HG02970 (cell line): ENCODE data around the gene LIX1L.

ENCODE experiments used
- ATAC-seq: cut with Tn5 transposase; IDR thresholded peaks from one replicate; pipeline ENCODE4 v1.9.1; 2021; ENCODE audit warnings: mild to moderate bottlenecking, moderate library complexity, moderate number of reproducible peaks; ENCODE audit not compliant: unreplicated experiment, low FRiP score

LIX1L gene

DNA sequence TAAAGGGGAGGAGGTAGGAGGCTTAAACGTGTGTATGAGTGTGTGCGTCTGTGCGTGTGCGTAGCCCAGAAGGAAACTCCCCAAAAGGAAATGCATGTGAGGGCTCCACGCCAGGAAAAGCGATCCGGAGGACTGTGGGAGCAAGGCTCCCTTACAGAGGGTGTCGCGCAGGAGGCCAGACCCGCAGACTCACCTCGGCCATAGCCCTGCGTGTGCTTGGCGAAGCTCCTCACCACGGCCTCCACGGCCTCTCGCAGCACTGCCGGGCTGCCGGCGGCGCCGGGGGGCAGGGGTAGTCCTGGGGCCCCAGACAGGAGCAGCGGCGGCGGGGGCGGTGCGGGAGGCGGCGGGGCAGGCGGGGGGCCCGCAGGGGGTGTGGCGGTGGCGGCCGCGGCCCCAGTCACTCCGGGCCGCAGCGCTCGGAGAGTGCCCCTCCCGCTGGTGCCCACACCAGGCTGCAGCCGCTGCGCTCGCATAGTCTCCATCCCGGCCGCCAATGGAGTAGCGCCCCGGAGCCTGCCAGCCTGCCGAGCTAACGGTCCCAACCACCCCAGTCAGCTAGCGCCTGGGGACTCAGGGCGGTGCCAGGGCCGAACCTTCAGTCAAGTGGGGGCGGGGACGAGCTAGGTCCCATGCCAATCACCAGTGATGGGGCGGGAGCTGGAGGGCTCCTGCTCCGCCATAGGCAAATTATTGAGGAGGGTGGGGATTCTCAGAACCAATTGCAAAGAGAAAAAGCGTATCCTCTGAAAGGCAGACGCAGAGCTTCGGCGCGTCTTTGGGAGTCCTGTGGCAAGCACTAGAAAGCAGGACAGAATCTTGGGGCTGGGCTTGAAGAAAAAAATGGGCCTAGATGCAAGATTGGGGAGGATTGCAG is at the start of gene LIX1L:
LIX1L (minus strand) TSS at position 575 of the 877 bp plus-strand sequence; CDS start at position 485, 90 bp downstream.
- ATAC-seq = peak; percentile 83

DNA sequence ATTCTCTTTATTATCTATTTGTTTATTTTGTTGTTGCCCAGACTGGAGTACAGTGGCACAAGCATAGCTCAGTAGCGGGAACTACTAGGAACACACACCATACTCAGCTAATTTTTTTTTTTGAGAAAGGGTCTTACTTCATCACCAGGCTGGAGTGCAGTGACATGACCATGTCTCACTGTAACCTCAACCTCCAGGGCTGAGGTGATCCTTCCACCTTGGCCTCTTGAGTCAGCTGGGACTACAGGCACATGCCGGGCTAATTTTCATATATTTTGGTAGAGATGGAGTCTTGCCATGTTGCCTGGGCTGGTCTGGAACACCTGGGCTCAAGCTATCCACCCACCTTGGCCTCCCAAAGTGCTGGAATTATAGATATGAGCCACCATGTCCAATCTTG is 43.9 kb upstream of the LIX1L start:
- no peak for ATAC-seq

DNA sequence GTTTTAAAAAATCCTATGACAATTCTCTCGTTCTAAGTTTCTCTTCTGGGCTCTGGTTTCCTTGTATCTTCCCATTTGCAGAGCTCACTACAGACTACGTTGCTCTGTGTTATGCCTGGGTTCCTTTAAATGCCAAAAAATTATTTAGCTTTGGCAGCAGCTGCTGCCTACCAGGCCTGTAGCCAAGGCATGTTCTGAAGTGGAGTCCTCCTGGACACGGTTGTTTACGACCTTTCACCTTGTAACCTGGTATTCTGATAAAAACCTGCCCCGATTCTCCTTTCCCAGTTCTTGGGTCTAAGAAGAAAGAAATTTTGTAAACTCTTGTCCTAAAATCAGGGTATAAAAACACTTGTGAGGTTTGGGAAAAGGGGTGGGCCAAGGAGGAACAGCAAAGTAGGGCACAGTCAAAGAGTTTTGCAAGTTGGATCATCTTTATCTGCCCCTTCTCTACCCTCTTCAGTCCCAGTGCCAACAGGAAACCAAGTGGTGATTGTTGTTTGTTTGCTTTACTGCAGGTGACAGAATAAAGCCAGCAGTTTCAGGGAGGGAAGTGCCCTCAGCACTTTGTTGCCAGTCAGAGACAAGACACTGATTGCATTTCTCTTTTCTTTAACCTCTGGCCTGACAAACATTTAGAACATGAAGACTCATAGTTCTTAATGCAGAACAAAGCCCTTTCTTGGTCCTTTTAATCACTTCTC is 41.7 kb upstream of the LIX1L start:
- ATAC-seq = no peak

DNA sequence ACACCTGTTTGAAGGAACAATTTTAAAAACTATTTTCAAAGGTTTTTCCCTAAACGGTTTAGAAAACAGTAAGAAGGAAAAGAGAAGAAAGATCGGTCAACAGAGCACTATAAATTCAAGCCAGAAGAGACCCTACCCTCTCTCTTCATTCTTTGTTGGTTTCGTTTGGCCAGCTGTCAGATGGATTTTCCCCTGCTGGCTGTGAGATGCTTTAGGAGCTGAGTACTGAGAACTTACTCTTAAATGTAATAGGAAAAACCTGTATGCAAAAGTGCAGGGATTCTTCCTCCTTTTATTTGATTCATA is 39.9 kb upstream of the LIX1L start:
- ATAC-seq = no peak

DNA sequence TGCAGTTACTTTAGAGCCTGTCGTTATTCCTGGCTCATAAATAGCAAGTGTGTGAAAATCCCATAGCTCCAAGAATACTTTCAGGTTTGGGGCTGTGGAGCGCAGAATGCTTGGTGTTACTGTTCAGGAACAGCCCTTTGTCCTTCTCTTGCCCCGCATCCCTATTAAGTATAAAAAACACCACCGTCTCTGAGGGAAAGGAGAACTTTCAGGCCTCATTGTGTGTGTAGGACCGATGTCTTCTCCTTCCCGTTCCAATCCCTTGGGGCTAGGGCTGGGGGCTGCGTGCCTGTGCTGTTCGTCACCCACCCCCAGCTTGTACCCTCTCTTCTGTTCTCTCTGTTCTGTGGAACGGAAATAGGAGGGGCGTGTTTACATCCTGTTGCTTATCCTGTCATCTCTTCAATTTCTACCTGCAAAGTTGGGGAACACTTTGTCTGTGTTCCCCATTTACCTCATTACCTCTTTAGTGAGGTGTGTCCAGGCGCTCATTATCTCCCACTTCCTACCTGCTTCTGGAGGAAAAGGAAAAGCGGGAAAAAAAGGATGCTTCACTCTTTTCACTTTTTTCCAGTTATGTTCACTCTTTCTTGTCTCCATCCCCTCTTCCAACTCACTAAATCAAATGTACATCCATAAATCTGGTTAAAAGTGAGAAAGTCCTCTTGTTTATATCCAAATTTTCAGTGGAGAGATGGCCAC is 39.4 kb upstream of the LIX1L start:
- no peak for ATAC-seq

DNA sequence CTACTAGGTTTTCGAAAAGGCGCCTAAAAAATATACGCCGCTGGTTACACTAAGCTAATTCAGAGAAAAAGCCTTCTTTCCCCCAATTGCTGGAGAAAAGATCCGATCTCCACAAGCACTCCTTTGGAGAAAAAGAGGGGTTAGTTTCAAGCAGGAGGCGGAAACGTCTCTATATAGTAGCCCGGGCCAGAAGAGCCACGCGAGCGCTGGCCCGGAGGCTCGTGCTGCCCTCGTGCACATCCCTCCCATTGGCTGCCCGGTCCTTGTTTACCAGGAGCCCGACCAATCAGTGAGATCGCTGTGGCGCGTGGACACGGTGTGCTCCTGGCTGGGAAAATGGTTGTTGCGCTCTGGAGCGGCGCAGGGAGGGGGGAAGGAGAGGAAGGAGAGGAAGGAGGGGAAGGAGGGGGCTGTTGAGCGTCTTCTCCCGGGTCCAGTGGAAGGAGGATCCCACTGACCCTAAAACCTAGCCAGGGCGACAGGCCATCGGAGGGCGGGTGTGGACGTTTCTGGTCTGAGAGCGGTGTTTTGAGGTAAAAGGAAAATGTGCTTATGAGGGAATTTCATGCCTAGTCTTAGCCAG is 38.7 kb upstream of the LIX1L start, which contains the start of gene TXNIP:
TXNIP (minus strand) TSS at position 147 of the 583 bp plus-strand sequence. CDS start 313 bp downstream, outside the sequence.
- peak; percentile 85 for ATAC-seq

DNA sequence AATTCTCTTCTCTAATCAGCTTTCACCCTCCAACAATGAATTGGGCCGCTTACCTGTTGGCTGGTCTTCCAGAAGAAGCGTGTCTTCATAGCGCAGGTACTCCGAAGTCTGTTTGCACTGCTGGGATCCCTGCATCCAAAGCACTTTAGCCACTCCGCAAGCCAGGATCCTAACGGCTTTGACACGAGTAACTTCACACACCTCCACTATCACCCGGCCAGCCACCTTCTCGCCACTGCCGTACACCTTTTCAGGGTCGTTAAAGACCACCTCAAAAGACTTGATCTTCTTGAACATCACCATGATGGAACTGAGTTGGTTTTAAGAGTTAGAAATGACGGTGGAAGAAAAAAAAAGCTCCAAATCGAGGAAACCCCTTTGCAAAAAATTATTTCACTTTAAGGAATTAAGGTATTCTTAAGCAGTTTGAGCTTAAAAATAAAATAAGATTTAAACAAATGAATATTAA is 38.2 kb upstream of the LIX1L start:
- ATAC-seq = no peak

DNA sequence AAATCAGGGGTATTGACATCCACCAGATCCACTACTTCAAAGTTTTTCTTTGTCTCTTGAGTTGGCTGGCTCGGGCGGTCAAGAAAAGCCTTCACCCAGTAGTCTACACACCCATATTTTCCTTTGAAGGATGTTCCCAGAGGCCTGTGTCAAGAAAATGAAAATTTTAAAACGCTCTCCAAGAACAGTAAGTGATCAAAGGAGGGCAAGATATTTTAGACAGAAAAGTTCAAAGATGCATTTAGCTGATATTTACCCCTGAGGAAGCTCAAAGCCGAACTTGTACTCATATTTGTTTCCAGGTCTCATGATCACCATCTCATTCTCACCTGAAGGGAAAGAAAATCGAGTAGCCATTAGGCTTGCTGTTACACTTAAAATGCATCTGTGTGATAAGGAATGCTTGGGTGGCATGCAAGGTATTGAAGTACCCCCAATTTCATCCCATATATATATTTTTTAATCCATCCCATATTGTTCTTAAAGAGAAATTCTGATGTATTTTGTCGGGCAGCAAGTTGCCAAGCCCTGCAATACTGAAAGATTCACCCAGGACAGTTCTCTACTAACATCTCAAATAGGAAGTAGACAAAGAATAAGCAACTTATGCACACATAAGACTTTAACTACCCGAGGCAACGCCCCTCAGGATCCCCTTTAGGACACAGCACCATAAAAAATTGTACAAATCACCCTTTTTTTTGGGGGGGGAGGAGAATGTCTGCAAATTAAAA is 37.5 kb upstream of the LIX1L start:
- no peak for ATAC-seq

DNA sequence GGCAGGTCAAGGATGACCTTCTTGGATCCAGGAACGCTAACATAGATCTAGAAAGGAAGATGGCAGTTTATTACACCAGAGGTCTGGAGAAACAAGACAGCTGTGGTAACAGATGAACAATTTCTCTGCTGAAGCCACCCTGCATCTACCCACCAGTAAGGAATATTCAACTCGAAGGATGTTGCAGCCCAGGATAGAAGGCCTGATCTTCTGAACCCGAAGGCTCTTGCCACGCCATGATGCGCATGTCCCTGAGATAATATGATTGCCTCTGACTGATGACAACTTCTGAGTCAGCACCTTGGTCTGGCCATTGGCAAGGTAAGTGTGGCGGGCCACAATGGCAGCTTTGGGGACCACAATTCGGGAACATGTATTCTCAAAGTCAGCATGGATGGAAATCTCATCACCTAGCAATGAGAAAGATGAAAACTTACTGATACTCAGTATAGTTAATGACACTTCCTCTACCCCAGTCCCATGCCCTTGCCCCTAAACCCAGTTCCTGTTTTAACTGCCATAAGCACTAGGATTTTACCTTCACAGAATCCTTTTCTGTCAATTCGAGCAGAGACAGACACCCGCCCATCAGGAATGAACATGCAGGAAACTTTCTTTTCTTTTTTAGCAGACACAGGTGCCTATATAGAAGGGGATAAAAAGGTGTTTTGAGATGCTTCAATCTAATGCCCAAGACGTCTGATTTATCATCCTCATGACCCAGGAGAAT is 36.7 kb upstream of the LIX1L start:
- ATAC-seq = no peak

DNA sequence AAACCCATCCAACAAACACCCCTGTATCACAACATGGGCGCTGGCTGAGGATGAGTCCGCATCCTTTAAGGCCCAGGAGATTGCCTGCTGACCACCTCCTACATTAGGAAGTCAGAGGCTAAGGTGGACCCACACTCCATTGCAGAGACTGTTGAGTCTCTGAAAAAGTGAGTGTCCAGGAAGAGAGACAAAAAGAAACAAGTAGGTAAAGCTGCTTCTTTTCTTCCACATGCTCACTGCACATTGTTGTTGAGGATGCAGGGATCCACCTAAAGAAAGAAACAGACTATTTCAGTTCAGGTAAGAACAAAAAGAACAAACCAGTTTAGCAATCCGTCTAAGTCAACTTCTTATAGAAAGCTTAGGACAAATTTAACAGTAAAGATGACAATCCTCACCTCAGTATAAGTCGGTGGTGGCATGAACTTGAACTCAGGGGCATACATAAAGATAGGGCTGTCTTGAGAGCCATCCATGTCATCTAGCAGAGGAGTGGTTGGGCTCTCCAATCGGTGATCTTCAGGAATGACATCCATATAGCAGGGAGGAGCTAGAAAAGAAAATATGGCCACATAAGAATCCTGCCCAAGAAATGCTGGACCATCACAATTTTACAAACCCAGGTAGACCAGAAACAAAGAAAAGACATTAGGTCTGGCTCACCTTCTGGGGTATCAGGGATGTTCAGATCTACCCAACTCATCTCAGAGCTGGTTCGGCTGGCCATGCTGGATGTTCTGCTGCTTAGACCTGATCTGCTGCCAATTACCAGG is 36.0 kb upstream of the LIX1L start:
- ATAC-seq = no peak

DNA sequence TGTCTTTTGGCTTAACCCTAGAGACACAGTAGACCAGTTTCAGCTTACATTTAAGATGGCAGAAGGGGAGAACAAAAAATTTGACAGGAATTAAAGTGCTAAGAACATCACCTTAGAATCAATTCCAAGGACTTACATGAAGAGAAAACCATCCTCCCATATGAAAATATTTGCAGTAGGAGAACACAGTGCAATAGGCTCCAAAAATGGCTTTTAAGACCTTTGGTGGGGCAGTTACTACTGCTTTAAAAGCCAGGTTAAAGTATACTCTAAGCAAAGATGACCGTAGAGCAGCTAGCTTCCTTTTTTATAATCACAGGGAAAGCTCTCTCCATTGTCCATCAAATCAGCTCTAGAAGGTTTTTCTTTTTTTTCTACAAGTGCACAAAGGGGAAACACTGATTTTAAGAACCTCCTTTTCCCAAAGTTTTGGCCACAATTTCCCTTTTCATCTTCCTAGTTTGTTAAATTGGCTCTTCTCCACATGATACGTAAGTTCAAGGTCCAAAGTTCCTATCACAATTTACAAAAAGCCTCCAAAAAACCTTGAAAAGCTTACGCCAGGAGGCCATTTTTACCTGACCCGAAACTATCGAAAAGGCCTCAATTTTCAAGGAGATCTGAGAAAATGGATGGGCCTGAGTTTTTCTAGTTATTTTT is 35.3 kb upstream of the LIX1L start:
- no peak for ATAC-seq

DNA sequence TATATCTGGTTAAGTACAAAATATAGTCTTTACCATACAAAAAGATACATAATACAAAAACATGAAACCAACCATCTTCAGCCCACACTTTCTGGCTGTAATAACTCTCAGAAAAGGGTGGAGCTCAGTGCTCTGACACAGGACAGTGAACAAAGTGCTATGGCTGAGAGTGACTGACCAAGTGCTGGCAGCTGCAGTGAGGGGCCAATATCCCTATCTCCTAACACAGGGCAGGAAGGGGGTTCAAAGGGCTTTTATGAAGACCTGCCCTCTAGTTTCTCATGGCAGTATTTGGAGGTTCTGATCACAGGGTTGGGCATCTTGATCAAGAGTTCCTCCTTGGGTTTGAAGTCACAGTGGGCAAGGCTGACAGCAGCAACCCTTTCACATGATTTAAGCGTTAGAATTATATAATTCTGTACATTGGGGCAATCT is 34.7 kb upstream of the LIX1L start:
- ATAC-seq = no peak

DNA sequence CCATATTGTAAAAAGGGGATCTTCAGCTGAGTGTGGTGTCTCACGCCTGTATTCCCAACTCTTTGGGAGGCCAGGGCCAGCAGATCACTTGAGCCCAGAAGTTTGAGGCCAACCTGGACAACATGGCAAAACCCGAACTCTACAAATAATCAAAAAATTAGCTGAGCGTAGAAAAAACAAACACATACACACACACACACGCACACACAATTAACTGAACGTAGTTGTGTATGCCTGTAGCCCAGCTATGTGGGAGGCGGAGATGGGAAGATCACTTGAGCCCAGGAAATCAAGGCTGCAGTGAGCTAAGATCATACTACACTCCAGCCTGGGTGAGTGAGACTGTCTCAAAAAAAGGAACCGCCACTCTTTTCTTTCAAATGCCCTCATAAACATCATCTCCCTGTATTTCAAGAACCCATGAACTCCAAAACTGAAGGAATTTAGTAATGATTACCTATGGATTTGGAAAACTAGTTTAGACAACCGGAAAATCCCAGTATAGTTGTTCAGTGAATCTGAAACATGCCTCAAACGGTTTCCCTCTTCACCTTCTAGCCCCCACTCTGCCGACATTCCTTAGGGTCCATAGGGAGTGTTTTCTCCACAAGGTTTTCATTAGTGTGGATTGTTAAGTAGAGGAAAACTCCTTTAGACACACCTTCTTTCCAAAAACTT is 34.1 kb upstream of the LIX1L start:
- ATAC-seq = no peak

DNA sequence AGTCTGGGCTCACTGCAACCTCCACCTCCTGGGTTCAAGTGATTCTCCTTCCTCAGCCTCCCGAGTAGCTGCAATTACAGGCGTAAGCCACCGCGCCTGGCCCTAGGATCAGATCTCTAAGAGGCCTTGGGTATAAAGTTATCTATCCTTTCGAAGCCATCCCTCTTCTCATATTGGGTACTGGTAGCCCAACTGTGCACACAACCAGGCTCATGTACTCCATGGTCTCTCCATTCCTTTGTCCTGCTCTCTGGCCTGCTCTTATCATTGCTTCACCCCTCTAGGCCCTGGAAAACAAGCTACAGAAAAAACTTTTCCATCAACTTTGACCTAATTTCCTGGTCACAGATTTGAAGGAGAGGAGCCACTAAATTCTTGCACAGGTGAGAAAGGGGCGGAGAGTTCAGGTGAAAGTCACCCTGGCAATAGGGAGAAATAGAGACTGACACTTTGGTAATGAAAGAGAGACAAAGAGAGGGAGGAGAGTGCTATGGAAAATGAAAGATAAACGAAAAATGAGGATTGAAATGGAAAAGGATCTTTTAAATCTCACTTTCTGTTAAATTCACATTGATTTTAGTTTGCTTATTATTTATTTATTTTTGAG is 32.5 kb upstream of the LIX1L start:
- no peak for ATAC-seq

DNA sequence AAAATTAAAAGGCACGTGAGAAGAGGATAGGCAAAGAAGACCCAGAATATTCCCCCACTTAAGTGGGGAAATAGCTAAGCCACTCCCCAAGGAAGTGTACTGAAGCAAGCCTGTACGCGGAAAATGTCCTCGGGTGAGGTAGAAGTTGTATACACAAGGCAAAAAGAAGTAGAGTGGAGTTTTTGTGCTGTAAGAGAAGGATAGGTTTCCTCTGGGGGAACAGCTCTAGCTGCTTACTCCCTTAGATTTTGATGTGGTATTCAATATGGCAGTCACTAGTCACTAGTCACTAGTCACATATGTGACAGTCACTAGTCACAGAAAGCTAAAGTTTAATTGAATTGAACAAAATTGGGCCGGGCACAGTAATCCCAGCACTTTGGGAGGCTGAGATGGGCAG is 31.0 kb upstream of the LIX1L start:
- ATAC-seq = no peak

DNA sequence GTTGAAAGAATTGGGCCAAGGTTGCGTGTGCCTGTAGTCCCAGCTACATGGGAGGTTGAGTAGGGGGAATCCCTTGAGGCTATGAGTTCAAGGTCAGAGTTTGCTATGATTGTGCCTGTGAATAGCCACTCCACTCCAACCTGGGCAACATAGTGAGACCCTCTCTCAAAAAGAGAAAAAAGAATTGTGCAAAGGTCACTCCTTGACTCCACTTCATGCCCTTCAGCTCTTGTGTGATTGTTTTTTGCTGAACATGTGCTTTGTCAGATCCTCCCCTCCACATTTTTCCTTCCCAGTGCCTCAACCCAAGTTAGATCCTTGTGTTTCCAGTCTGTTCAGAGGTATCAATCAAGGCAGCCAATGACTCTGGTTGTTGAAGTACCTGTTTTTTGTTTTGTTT is 30.1 kb upstream of the LIX1L start:
- no peak for ATAC-seq

DNA sequence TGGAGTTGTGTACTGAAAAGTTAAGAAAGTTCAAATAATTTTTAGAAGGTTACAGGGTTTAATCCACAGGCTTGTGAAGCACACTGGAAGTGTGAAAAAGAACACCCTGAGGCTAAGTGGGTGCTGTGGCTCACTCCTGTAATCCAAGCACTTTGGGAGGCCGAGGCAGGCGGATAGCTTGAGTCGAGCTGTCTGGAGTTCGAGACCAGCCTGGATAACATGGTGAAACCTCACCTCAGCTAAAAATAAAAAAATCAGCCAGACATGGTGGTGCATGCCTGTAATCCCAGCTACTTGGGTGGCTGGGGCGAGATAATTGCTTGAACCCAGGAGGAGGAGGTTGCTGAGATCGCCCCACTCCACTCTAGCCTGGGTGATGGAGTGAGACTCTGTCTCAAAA is 28.7 kb upstream of the LIX1L start:
- ATAC-seq = no peak
